H1 (cell line): ENCODE data around the gene DVL2. TPM values are rescaled to one million over a fixed set of nuclear protein-coding genes. Genes with fewer than 3 reads are reported as not detected.
A peak's percentile ranks its signal among the peaks of the same experiment; 100 is the strongest.
"Not testable (repeated sequence)": the region's sequence is repeated elsewhere in the genome, so short reads cannot be mapped to it uniquely, and the experiment has no call there.

ENCODE experiments used
- CTCF ChIA-PET: fragments of 300-600 bp; sonication (Branson Sonifier 250); formaldehyde crosslinking; loops from one replicate; lab custom pipeline; 2021; ENCODE audit not compliant: partially characterized antibody; lab: Charles Lee
- POLR2A ChIA-PET: fragments of 300-600 bp; sonication (Branson Sonifier 250); formaldehyde crosslinking; loops from one replicate; lab custom pipeline; 2021; ENCODE audit warnings: inconsistent platforms; ENCODE audit not compliant: partially characterized antibody; lab: Charles Lee
- DNase-seq, 2 experiments: peaks; one replicate each; pipeline versions ENCODE4 v3.0.0 to v3.0.0-alpha.2; 2010 to 2022; ENCODE audit warnings: low spot score in 2 of 2, low read depth in 1 of 2, mixed read lengths in 1 of 2
- FAIRE-seq: peaks from 2 replicates; lab custom pipeline; 2011; peaks lifted over from hg19 to GRCh38; lab: Jason Lieb, UNC
- H2AFZ ChIP-seq: 2 replicates; pipeline ENCODE4 v1.8.1; 2012; ENCODE audit warnings: low read length, inconsistent platforms
- H2AK5ac ChIP-seq: 2 replicates; pipeline ENCODE4 v1.6.1; 2013; ENCODE audit warnings: low read depth, low read length
- H2BK120ac ChIP-seq: replicated peaks from 2 replicates; pipeline ENCODE3; 2013; ENCODE audit warnings: low read depth, low read length, inconsistent platforms
- H2BK12ac ChIP-seq: 2 replicates; pipeline ENCODE4 v1.6.1; 2013; ENCODE audit warnings: low read depth, low read length
- H2BK15ac ChIP-seq: 2 replicates; pipeline ENCODE4 v1.6.1; 2013; ENCODE audit warnings: low read length
- H2BK20ac ChIP-seq: 2 replicates; pipeline ENCODE4 v1.6.1; 2013; ENCODE audit warnings: low read length
- H2BK5ac ChIP-seq: 2 replicates; pipeline ENCODE4 v1.6.1; 2013; ENCODE audit warnings: low read depth, low read length
- H3K14ac ChIP-seq: 2 replicates; pipeline ENCODE4 v1.6.1; 2013; ENCODE audit warnings: inconsistent platforms; ENCODE audit not compliant: insufficient read length
- H3K18ac ChIP-seq: 2 replicates; pipeline ENCODE4 v1.6.1; 2013; ENCODE audit warnings: low read length; ENCODE audit errors: extremely low read depth
- H3K23ac ChIP-seq: 2 replicates; pipeline ENCODE4 v1.6.1; 2013; ENCODE audit warnings: inconsistent platforms; ENCODE audit not compliant: insufficient read length
- H3K23me2 ChIP-seq: 2 replicates; pipeline ENCODE4 v1.6.1; 2013; ENCODE audit warnings: low read depth, low read length
- H3K27ac ChIP-seq: 2 replicates; pipeline ENCODE4 v1.6.1; 2011; ENCODE audit warnings: low read depth, low read length, inconsistent platforms
- H3K27me3 ChIP-seq, 4 experiments: replicated peaks in 1 of 4; 1 replicate in 1 of 4; 2 replicates in 3 of 4; pipeline versions ENCODE4 v1.6.1 to v1.8.1; 2011 to 2013; ENCODE audit warnings: low read length in 3 of 4, mild to moderate bottlenecking in 3 of 4, inconsistent platforms in 2 of 4, mixed read lengths in 2 of 4, moderate library complexity in 1 of 4; ENCODE audit not compliant: control insufficient read depth in 3 of 4, insufficient read depth in 3 of 4; ENCODE audit errors: extremely low read depth in 1 of 4
- H3K36me3 ChIP-seq, 4 experiments: 2 replicates each; pipeline versions ENCODE4 v1.6.1 to v1.8.1; 2011 to 2013; ENCODE audit warnings: mild to moderate bottlenecking in 4 of 4, low read length in 3 of 4, moderate library complexity in 2 of 4, control low read depth in 1 of 4, inconsistent platforms in 1 of 4; ENCODE audit not compliant: insufficient read depth in 4 of 4, control insufficient read depth in 2 of 4
- H3K4ac ChIP-seq: replicated peaks from 2 replicates; pipeline ENCODE3; 2013; ENCODE audit warnings: low read length, low read depth, mixed read lengths, inconsistent platforms; ENCODE audit not compliant: insufficient read length
- H3K4me1 ChIP-seq, 4 experiments: replicated peaks in 1 of 4; 1 replicate in 1 of 4; 2 replicates in 3 of 4; pipeline versions ENCODE4 v1.6.1 to v1.8.1; 2011 to 2013; ENCODE audit warnings: low read length in 3 of 4, inconsistent platforms in 2 of 4, mixed read lengths in 1 of 4; ENCODE audit not compliant: insufficient read depth in 4 of 4, control insufficient read depth in 3 of 4
- H3K4me2 ChIP-seq, 2 experiments: 2 replicates each; pipeline versions ENCODE4 v1.6.1 to v1.8.1; 2011 to 2013; ENCODE audit warnings: low read depth in 2 of 2, low read length in 2 of 2, control low read depth in 1 of 2, inconsistent platforms in 1 of 2, mild to moderate bottlenecking in 1 of 2; ENCODE audit not compliant: insufficient read depth in 1 of 2
- H3K4me3 ChIP-seq, 4 experiments: fragments of 200-600, 300-600 bp in 1 of 4; sonication (generic), shearing (Covaris generic), sonication (Bioruptor Twin) in 1 of 4; 2 replicates each; pipeline versions ENCODE4 v1.5.1 to v1.8.1; 2011 to 2016; ENCODE audit warnings: low read length in 4 of 4, low read depth in 3 of 4, control low read depth in 2 of 4, inconsistent platforms in 2 of 4, mild to moderate bottlenecking in 2 of 4, mixed read lengths in 1 of 4, moderate library complexity in 1 of 4; ENCODE audit not compliant: insufficient read depth in 2 of 4; ENCODE audit errors: extremely low read depth in 1 of 4
- H3K56ac ChIP-seq: replicated peaks from 2 replicates; pipeline ENCODE3; 2013; ENCODE audit warnings: low read depth, mild to moderate bottlenecking, mixed read lengths, low read length, inconsistent platforms; ENCODE audit not compliant: insufficient read length
- H3K79me1 ChIP-seq: 2 replicates; pipeline ENCODE4 v1.6.1; 2013; ENCODE audit warnings: low read depth, low read length, control low read depth
- H3K79me2 ChIP-seq, 2 experiments: 2 replicates each; pipeline versions ENCODE4 v1.6.1 to v1.8.1; 2012 to 2013; ENCODE audit warnings: low read length in 2 of 2, mild to moderate bottlenecking in 2 of 2, inconsistent platforms in 1 of 2; ENCODE audit not compliant: insufficient read depth in 2 of 2, control insufficient read depth in 1 of 2
- H3K9ac ChIP-seq, 4 experiments: replicated peaks in 1 of 4; 1 replicate in 1 of 4; 2 replicates in 3 of 4; pipeline versions ENCODE4 v1.6.1 to v1.8.1; 2011 to 2013; ENCODE audit warnings: low read depth in 3 of 4, low read length in 3 of 4, control low read depth in 2 of 4, mild to moderate bottlenecking in 2 of 4, moderate library complexity in 2 of 4, inconsistent platforms in 1 of 4; ENCODE audit errors: extremely low read depth in 1 of 4
- H3K9me3 ChIP-seq, 2 experiments: 2 replicates each; pipeline versions ENCODE4 v1.6.1 to v1.8.1; 2012 to 2013; ENCODE audit warnings: mild to moderate bottlenecking in 2 of 2, moderate library complexity in 2 of 2, control low read depth in 1 of 2, inconsistent platforms in 1 of 2, low read depth in 1 of 2, low read length in 1 of 2, mixed read lengths in 1 of 2; ENCODE audit not compliant: insufficient read depth in 2 of 2
- H4K20me1 ChIP-seq, 2 experiments: replicated peaks in 1 of 2; 2 replicates each; pipeline versions ENCODE3 to v1.8.1; 2011 to 2013; ENCODE audit warnings: inconsistent platforms in 2 of 2, low read length in 2 of 2, mild to moderate bottlenecking in 1 of 2; ENCODE audit not compliant: insufficient read depth in 2 of 2, control insufficient read depth in 1 of 2
- H4K5ac ChIP-seq: 2 replicates; pipeline ENCODE4 v1.6.1; 2013; ENCODE audit warnings: low read length, low read depth, mixed read lengths, inconsistent platforms; ENCODE audit not compliant: insufficient read length
- H4K8ac ChIP-seq: 2 replicates; pipeline ENCODE4 v1.8.0; 2013; ENCODE audit warnings: mild to moderate bottlenecking, moderate library complexity, low read length, inconsistent platforms; ENCODE audit not compliant: insufficient read depth; ENCODE audit errors: extremely low read depth
- H4K91ac ChIP-seq: replicated peaks from 2 replicates; pipeline ENCODE3; 2013; ENCODE audit warnings: low read length, mixed read lengths, inconsistent platforms; ENCODE audit not compliant: insufficient read length
- WGBS, 2 experiments: shearing (Covaris generic) in 1 of 2; methylation state at CpG; one replicate each; pipeline versions ENCODE4 v1.1.6 to v1.1.7; 2013 to 2015; ENCODE audit warnings: low lambda C conversion rate in 2 of 2, mixed read lengths in 2 of 2, inconsistent platforms in 1 of 2, low coverage in 1 of 2, missing lambda C conversion rate in 1 of 2; ENCODE audit not compliant: insufficient replicate concordance in 2 of 2, insufficient coverage in 1 of 2, insufficient read length in 1 of 2; ENCODE audit errors: extremely low coverage in 1 of 2, missing lambda C conversion rate in 1 of 2; 5-methylcytosine and 5-hydroxymethylcytosine counted together
- polyA plus RNA-seq, 7 experiments: library from polyadenylated mRNA; depleted of rRNA in 3 of 7; stranded (reverse) in 5 of 7; unstranded in 2 of 7; fragments of >200 nt in 5 of 7; fragments of 200-250 nt in 2 of 7; gene quantifications; 1 replicate in 5 of 7; 2 replicates in 1 of 7; 4 replicates in 1 of 7; pipeline versions ENCODE4 v1.2.1 to v1.2.3, GENCODE V29; 2011 to 2013; ENCODE audit warnings: missing spikeins in 2 of 7, mixed read lengths in 2 of 7
- total RNA-seq: library from RNA; stranded (reverse); fragmentation: NEBNext Ultra II Directional; extraction: Animal tissue kit (Norgen Biotek cat#: 25700); gene quantifications from 2 replicates; pipeline ENCODE4 v1.2.1, GENCODE V29; 2021

The DVL2 gene
- total and polyA plus RNA-seq, 2 of the 8 experiments (the other 6 are each of a cell fraction or from before 2014, with no cell fraction given): 19.0 to 59.6 TPM

GRCh38 chr17:7243838-7244237 is 9.5 kb upstream of the DVL2 start:
- not testable (repeated sequence) for H2BK120ac ChIP-seq, H3K4ac ChIP-seq, H3K14ac ChIP-seq, H4K91ac ChIP-seq, H3K27ac ChIP-seq, H3K23ac ChIP-seq, DNase-seq, H4K20me1 ChIP-seq, H4K5ac ChIP-seq, H3K27me3 ChIP-seq, H2BK12ac ChIP-seq, H4K8ac ChIP-seq, H2BK15ac ChIP-seq, FAIRE-seq, H3K56ac ChIP-seq, H2BK5ac ChIP-seq, H3K9me3 ChIP-seq, H2BK20ac ChIP-seq, H3K9ac ChIP-seq, H2AFZ ChIP-seq, H3K79me1 ChIP-seq, H2AK5ac ChIP-seq, H3K4me3 ChIP-seq, H3K18ac ChIP-seq
- H3K23me2 ChIP-seq: peaks cover 18% of the 10 kb centered on the region
- CTCF ChIA-PET: interaction anchor here (0.8 to 4.1 kb wide), 2 partner anchors 10 to 23 kb away, joined by 3 to 27 read pairs; partner anchors contain the start of gene ACADVL
- peaks cover 4 to 44% of the 10 kb centered on the region in 2 experiments for H3K79me2 ChIP-seq
- POLR2A ChIA-PET: interaction anchor here (0.8 to 19.7 kb wide), 6 partner anchors 13 to 72 kb away, joined by 3 to 386 read pairs (median 64); partner anchors contain the start of genes ACADVL, CLDN7 and DLG4
- H3K4me1 ChIP-seq: peaks cover 5 to 13% (median 6%) of the 10 kb centered on the region in 4 experiments; a peak in 6 of 7 replicates
- peak overlapping the region in 1 of 2 experiments; percentile 93; a peak in 1 of 4 replicates for H3K4me2 ChIP-seq
- WGBS, 2 experiments: 92% methylated on average over 8 of the region's 10 CpGs; no CpG with 5 or more reads in 1 of the 2 experiments
- H3K36me3 ChIP-seq: peaks cover 9 to 39% (median 24%) of the 10 kb centered on the region in 4 experiments; a peak in 6 of 8 replicates
